ENCODE measurements around the gene DNAJC2.
"Not testable (repeated sequence)": the region's sequence is repeated elsewhere in the genome, so short reads cannot be mapped to it uniquely, and the experiment has no call there.

The DNAJC2 gene

DNA sequence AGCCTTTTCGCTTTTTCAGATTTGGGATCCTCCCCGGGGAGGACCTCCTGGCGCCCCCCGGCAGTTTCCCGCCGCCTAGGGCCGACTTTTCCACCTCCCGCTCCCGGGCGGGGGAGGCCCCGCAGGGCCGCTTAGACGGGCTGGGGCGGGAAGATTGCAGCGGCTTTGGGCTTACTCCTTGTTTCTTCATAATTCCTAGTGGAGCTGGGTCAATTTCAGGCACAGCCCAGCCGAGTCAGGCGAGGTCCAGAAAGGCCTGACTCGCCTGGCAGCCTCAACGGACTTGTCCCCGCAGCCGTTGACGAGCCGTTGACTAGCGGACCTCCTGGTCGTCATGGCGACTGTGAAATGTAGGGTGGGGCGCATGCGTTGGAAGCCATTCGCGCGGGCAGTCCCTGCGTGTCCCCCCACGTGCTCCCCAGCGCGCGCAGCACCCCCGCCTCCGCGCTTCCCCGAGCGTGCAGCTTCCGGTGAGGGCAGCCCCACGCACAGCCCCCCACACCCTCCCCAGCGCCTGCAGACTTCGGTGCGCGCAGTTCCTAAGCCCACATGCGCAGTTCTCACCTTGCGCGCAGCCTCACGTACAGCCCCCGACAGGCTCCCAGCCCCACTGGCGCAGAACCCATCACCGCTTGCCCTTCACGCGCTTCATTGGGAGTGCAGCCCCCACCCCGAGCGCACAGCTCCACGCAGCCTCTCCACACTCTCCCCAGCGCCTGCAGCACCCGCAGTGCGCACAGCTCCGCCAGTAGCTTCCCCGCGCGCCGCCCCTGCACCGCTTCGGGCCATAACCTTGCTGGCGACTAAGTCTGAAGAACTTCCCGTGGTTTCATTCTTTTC lies 64.4 kb downstream of the DNAJC2 start:
- DNase-seq: peak; percentile 37

GRCh38 chr7:103279636-103279962 lies 65.0 kb downstream of the DNAJC2 start:
- in situ Hi-C loops (cut with MboI; ENCODE audit: low pct_unique_long_range_greater_than_20kb, low sequenced_read_pairs): not testable (repeated sequence)
- DNase-seq: peak; percentile 34

More for the DNA sequence above, 64.4 kb downstream of the DNAJC2 start:
- in situ Hi-C loops (cut with MboI; ENCODE audit: low pct_unique_long_range_greater_than_20kb, low sequenced_read_pairs): not testable (repeated sequence)

DNA sequence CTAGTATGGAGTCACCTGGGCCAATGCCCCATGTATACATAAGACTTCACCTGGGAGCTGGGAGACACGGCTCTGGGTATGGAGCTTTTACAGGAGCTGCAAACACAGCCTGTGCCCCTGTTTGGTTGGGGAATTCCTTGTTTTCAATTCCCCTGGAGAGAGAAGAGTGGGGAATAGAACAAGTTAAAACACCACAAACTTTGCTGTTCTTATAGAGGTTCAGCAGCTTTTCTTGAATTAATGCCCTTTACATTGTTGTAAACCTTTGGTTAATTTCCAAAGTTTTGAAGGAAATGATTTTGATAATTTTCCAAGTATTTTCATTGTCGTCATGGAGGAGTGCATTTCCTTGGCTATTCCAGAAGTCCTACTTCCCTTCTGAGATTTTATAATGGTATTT lies 66.4 kb downstream of the DNAJC2 start:
- in situ Hi-C loops (cut with MboI; ENCODE audit: low pct_unique_long_range_greater_than_20kb, low sequenced_read_pairs): not testable (repeated sequence)

DNA sequence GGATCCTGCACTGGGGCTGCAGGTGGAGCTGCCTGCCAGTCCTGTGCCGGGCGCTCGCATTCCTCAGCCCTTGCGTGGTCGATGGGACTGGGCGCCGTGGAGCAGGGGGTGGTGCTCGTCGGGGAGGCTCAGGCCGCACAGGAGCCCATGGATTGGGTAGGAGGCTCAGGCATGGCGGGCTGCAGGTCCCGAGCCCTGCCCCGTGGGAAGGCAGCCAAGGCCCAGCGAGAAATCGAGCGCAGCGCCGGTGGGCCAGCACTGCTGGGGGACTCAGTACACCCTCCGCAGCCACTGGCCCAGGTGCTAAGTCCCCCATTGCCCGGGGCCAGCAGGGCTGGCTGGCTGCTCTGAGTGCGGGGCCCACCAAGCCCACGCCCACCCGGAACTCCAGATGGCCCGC lies 69.7 kb downstream of the DNAJC2 start:
- DNase-seq; in situ Hi-C loops (cut with MboI; ENCODE audit: low pct_unique_long_range_greater_than_20kb, low sequenced_read_pairs): not testable (repeated sequence)

More for the DNA sequence above, 66.4 kb downstream of the DNAJC2 start:
- DNase-seq: not testable (repeated sequence)

DNA sequence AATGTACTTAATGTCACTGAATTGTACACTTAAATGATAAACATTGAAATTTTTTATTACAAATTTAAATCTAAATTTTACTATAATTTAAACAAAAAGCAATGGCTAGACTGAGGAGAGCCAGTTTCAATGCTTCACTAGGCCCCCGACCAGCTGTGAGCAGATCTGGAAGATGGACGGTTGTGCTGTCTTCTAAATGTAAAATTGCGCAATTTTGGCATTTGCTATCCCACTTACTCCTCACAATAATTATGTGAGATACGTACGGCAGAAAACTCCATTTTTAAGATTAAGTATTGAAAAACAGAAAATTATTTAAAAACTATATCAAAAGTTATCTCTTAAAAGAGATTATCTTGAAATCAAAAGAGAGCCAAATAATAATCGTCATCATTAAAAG lies 71.2 kb downstream of the DNAJC2 start:
- in situ Hi-C loops (cut with MboI; ENCODE audit: low pct_unique_long_range_greater_than_20kb, low sequenced_read_pairs); DNase-seq: not testable (repeated sequence)

DNA sequence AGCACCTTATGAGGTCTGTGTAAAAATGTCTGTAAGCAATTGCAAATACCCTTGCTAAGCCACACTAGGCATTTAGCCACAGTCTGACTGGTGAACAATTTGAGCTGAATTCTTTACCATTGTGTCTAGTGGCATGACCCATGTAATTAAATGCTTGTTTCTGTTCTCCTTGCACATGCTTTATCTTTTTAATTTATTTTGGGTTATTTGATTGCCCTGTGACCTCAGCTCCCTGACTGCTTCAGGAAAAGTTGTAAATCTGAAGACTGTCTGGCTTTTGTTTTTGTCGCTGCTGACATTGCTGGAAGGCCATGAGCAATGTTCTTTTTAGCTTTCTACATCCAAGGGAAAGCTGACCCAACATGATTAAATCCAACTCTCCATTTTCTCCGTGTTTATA lies 78.3 kb downstream of the DNAJC2 start:
- DNase-seq; in situ Hi-C loops (cut with MboI; ENCODE audit: low pct_unique_long_range_greater_than_20kb, low sequenced_read_pairs): not testable (repeated sequence)

DNA sequence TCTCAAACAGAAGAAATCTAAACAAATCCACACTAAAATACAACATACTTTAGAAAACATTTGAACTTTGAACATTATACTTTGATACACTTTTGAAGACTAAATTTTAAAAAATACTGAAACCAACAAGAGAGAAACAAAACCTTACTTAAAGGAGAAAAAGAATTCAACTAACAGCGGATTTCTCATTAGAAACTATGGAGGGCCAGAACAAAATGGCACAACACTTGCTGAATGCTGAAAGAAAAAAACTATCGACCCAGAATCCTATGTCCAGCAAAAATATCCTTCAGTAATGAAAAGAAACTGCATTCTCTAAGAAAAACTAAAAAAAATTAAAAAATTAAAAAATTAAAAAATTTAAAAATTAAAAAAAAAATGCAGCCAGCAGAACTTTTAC lies 80.5 kb downstream of the DNAJC2 start:
- DNase-seq; in situ Hi-C loops (cut with MboI; ENCODE audit: low pct_unique_long_range_greater_than_20kb, low sequenced_read_pairs): not testable (repeated sequence)
